Measurements from ENCODE around the gene LCMT1.

The LCMT1 gene

DNA sequence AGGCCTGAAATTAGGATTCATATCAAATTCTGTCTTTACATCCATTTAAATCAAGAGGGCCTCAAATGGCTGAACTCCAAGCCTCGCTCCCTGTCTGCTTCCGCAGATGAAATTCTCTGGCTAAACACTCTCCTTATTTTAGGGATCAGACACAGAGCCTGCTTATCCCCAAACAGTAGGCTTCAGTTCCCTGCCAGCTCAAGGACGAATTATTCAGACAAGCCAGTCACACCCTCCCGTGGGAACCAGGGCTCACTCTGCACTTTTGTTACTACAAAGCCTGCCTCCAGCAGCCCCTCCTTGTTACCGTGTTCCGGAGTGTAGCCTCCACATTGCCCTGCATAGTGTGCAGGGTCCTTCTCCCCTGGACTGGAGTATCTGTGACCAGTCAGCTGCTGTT is 46.6 kb upstream of the LCMT1 start:
- no peak overlapping the region for H3K9ac ChIP-seq (ENCODE audit: low read depth, low read length)
- TF ChIP-seq, protein P1, sequence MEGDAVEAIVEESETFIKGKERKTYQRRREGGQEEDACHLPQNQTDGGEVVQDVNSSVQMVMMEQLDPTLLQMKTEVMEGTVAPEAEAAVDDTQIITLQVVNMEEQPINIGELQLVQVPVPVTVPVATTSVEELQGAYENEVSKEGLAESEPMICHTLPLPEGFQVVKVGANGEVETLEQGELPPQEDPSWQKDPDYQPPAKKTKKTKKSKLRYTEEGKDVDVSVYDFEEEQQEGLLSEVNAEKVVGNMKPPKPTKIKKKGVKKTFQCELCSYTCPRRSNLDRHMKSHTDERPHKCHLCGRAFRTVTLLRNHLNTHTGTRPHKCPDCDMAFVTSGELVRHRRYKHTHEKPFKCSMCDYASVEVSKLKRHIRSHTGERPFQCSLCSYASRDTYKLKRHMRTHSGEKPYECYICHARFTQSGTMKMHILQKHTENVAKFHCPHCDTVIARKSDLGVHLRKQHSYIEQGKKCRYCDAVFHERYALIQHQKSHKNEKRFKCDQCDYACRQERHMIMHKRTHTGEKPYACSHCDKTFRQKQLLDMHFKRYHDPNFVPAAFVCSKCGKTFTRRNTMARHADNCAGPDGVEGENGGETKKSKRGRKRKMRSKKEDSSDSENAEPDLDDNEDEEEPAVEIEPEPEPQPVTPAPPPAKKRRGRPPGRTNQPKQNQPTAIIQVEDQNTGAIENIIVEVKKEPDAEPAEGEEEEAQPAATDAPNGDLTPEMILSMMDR (IDR thresholded peaks at IDR 0.05; ENCODE audit: borderline replicate concordance, extremely low read depth, low read length, poor library complexity, severe bottlenecking): no peak
- TF ChIP-seq EZH2 (IDR thresholded peaks at IDR 0.05; ENCODE audit: borderline replicate concordance, low read depth, low read length, severe bottlenecking): no peak
- H2AFZ ChIP-seq (ENCODE audit: low read depth, low read length): no peak overlapping the region
- H3K27ac ChIP-seq (ENCODE audit: low read length): no peak overlapping the region
- peaks cover 14% of the 10 kb centered on the region for H3K4me1 ChIP-seq (ENCODE audit: insufficient read depth, low read length)
- H3K4me3 ChIP-seq (ENCODE audit: low read depth in 1 of 2, low read length in 2 of 2): no peak overlapping the region
- no peak overlapping the region for H3K4me2 ChIP-seq (ENCODE audit: insufficient read depth, low read length)
- no peaks in the 10 kb centered on the region for H3K79me2 ChIP-seq (ENCODE audit: insufficient read depth, low read length)
- no peaks in the 10 kb centered on the region for H3K36me3 ChIP-seq (ENCODE audit: insufficient read depth, low read length)
- DNase-seq: no peak
- ATAC-seq (ENCODE audit: insufficient read depth, low read depth): no peak
- no peaks in the 10 kb centered on the region for H3K27me3 ChIP-seq (ENCODE audit: insufficient read depth, low read length, poor library complexity)
- H3K9me3 ChIP-seq (ENCODE audit: insufficient read depth, low read length, severe bottlenecking): no peaks in the 10 kb centered on the region
- no peaks in the 10 kb centered on the region for H4K20me1 ChIP-seq (ENCODE audit: insufficient read depth, low read length)

DNA sequence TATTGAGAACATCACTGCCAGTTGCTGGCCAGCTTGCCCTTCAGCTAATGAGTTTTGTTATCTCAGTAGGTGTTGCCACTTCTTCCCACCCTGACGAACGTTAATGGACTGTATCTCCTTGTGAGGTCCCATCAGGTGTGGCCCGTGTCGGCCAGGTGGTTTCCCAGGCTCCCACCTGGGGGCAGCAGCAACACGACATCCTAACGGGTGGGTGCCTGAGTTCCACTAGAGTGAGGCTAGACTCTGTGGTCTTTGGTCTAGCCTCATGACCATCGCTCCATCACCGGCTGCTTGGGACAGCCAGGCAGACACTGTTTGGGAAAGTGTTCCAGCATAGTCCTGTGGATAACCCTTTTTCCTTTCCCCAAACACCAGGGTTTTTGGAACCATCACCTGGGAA is 45.6 kb upstream of the LCMT1 start:
- Histone ChIP-seq H3K4me2 (ENCODE audit: insufficient read depth, low read length) (no peak overlapping the region), H3K79me2 (ENCODE audit: insufficient read depth, low read length) (no peaks in the 10 kb centered on the region), H3K36me3 (ENCODE audit: insufficient read depth, low read length) (no peaks in the 10 kb centered on the region), H3K9me3 (ENCODE audit: insufficient read depth, low read length, severe bottlenecking) (no peaks in the 10 kb centered on the region), H3K4me3 (ENCODE audit: low read depth in 1 of 2, low read length in 2 of 2) (no peak overlapping the region), H3K27me3 (ENCODE audit: insufficient read depth, low read length, poor library complexity) (no peaks in the 10 kb centered on the region), H4K20me1 (ENCODE audit: insufficient read depth, low read length) (no peaks in the 10 kb centered on the region), H3K9ac (ENCODE audit: low read depth, low read length) (no peak overlapping the region), H3K27ac (ENCODE audit: low read length) (no peak overlapping the region), H3K4me1 (ENCODE audit: insufficient read depth, low read length) (peaks cover 8% of the 10 kb centered on the region), H2AFZ (ENCODE audit: low read depth, low read length) (no peak overlapping the region)
- no peak for TF ChIP-seq EZH2 (IDR thresholded peaks at IDR 0.05; ENCODE audit: borderline replicate concordance, low read depth, low read length, severe bottlenecking)
- TF ChIP-seq, protein P1 (IDR thresholded peaks at IDR 0.05; ENCODE audit: borderline replicate concordance, extremely low read depth, low read length, poor library complexity, severe bottlenecking): no peak
- ATAC-seq (ENCODE audit: insufficient read depth, low read depth) (no peak), DNase-seq (no peak)

DNA sequence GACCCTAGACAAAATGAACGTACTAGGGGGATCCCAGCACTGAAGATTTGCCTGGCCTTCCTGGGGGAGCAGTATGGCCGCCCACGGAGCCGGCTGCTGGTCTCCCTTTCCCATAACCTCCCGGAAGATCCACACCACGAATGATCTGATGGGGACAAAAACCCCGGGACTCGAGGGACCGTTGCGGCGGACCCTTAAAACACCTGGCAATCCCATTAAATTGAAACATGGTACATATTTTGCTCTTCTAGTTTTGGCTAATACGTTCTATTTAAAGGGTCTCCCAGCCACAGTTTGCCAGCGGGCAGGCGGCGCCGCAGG is 45.2 kb upstream of the LCMT1 start:
- no peak overlapping the region for H3K27ac ChIP-seq (ENCODE audit: low read length)
- no peaks in the 10 kb centered on the region for H3K9me3 ChIP-seq (ENCODE audit: insufficient read depth, low read length, severe bottlenecking)
- no peak overlapping the region for H3K9ac ChIP-seq (ENCODE audit: low read depth, low read length)
- no peaks in the 10 kb centered on the region for H4K20me1 ChIP-seq (ENCODE audit: insufficient read depth, low read length)
- H3K27me3 ChIP-seq (ENCODE audit: insufficient read depth, low read length, poor library complexity): no peaks in the 10 kb centered on the region
- H3K79me2 ChIP-seq (ENCODE audit: insufficient read depth, low read length): no peaks in the 10 kb centered on the region
- no peak overlapping the region for H2AFZ ChIP-seq (ENCODE audit: low read depth, low read length)
- no peaks in the 10 kb centered on the region for H3K36me3 ChIP-seq (ENCODE audit: insufficient read depth, low read length)
- no peak for TF ChIP-seq EZH2 (IDR thresholded peaks at IDR 0.05; ENCODE audit: borderline replicate concordance, low read depth, low read length, severe bottlenecking)
- TF ChIP-seq, protein P1 (IDR thresholded peaks at IDR 0.05; ENCODE audit: borderline replicate concordance, extremely low read depth, low read length, poor library complexity, severe bottlenecking): no peak
- H3K4me1 ChIP-seq (ENCODE audit: insufficient read depth, low read length): peaks cover 4% of the 10 kb centered on the region
- H3K4me2 ChIP-seq (ENCODE audit: insufficient read depth, low read length): no peak overlapping the region
- no peak for DNase-seq
- no peak overlapping the region for H3K4me3 ChIP-seq (ENCODE audit: low read depth in 1 of 2, low read length in 2 of 2)
- no peak for ATAC-seq (ENCODE audit: insufficient read depth, low read depth)
